M059J (cell line): ENCODE measurements around the gene RBM33. TPM values are rescaled to one million over a fixed set of nuclear protein-coding genes. Genes with fewer than 3 reads are reported as not detected.
"Not testable (repeated sequence)": the region's sequence is repeated elsewhere in the genome, so short reads cannot be mapped to it uniquely, and the experiment has no call there.

Experiments
- DNase-seq: peaks from one replicate; pipeline ENCODE4 v3.0.0-alpha.2; 2012; ENCODE audit warnings: low read depth
- total RNA-seq: library from RNA; depleted of rRNA; stranded (reverse); fragments of >200 nt; shearing (Covaris generic); gene quantifications from 2 replicates; pipeline ENCODE4 v1.2.3, GENCODE V29; 2014

RBM33 gene
- total RNA-seq, 1 experiment from 2014 or later: 15.5 TPM

DNA sequence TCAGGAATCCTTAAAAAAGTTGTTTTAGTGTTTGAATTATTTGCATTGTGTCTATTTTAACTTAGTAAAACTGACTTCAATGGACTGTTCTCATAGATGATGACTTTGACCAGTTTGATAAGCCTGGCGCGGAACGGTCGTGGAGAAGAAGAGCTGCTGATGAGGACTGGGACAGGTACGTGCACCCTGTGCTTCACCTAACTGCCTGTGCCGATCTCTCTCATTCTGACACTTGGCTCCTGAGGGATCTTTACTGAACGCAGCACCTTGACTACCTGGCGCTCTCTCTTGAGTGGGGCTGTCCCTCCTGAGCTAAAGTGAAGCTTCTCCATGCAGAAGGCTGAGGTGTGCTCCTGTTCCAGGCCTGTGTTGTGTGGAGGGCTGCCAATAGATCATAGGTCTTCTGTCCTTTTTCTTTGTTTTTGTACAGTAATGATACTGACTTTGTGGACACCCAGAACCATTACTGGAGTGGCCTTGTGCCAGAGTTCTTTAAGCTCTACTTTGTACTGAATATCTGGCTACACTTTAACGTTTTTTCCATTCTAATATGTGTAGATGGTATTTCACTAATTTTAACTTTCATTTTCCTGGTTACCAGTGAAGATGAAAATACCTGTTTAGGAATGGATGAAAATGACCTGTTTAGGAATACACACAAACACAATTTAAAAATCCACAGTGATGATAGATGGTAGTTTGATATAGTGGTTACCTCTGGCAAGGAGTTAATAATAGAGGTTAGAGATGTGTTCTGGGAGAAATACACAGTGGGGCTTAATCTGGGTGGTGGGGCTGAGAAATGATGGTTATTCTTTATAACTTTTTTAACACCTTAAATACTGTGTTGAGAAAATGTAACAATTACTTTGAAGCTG is 20.9 kb downstream of the RBM33 start:
- peak; percentile 39 for DNase-seq

DNA sequence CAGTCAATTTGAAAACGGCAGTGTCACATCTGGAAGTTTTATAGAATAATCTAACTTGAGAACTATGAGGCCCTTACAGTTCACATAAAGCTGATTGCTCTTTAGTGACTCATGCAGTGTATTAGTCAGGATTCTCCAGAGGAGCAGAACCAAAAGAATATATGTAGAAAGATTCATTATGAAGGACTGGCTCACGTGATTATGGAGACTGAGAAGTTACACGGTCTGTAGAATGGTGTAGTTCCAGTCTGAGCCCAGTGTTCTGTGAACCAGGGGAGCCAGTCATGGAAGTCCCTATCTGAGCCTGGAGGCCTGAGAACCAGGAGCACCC is 21.5 kb downstream of the RBM33 start:
- DNase-seq: peak; percentile 87

GRCh38 chr7:155667241-155667829 is 22.9 kb downstream of the RBM33 start:
- DNase-seq: peak; percentile 15

- no peak for DNase-seq
These were observed 25.4 kb downstream of the RBM33 start for GRCh38 chr7:155669717-155670505.

- DNase-seq: no peak
These were observed 26.1 kb downstream of the RBM33 start for GRCh38 chr7:155670521-155670920.

- DNase-seq: no peak
These were observed 30.1 kb downstream of the RBM33 start for GRCh38 chr7:155674556-155674955.

DNA sequence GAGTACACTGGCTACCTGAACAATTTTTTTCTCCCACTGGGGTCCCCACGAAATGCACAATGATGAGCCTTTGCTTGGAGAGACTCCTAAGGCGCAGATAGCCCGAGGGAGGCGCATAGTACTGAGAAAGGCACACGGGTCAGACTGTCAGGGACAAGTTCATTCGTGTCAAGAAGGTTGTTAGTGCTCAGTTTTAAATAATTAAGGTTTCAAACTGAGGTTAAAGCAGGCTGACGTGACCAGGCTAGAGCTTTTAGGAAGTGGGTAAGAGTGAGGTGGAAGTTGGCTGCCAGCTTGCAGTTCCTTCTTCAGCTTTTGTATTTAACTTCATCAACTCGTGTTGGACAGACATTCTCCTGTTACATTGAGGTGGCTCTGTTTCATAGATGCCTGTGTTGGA is 31.6 kb downstream of the RBM33 start:
- DNase-seq: no peak

- DNase-seq: no peak
These were observed 33.2 kb downstream of the RBM33 start for GRCh38 chr7:155677688-155678087.

DNA sequence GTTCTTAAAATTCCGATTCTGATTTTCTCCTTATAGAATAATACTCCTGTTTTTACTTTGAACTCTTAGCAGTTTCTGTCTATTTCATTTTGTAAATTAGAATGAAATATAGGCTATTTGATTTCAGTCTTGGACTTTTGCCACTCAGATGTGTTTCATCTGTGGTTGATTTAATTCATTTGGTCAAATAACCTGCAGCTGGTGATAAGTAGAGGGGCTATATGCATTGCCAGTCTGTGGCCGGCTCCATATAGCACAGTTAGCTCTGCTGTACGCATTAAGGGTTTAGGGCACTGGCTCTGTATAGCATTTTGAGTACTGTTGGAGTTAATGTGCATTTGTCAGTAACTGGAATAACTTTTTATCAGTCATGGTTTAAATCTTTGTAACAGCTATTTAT is 35.7 kb downstream of the RBM33 start:
- DNase-seq: no peak

- no peak for DNase-seq
These were observed 36.4 kb downstream of the RBM33 start for GRCh38 chr7:155680864-155681263.

DNA sequence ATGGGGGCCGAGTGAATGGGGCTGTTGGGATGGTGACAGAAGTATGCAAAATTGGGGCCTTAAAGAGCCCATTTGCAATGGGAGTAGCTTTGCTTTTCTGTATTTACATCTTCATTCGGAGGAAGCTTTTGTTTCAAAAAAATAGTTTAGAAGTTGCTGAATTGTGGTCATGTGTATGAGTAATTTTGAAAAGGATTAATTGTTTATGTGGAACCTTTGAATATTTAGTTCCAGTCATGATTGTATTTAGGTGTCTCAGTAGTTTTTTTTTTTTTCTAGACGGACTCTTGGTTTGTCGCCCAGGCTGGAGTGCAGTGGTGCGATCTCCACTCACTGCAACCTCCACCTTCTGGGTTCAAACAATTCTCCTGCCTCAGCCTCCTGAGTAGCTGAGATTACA is 37.2 kb downstream of the RBM33 start:
- DNase-seq: no peak

- no peak for DNase-seq
These were observed 38.0 kb downstream of the RBM33 start for GRCh38 chr7:155682484-155682883.

DNA sequence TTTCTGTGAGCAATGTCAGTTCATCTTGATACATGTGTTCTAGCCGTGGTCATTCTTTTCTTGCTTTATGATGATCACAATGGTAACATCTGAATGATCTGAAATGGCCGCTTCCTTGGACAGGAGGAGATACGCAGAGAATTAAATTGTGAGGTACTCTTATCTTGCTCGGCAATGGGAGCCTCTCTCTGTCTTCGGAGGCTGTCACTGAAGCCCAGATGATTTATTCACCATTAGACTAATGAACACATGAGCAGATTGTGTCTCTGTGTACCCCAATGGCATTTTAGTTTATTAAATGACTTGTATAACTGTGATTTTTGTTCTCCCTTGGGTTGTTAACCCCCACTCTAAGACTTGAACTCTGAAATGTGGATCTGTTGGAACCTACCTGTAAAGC is 38.6 kb downstream of the RBM33 start:
- no peak for DNase-seq

DNA sequence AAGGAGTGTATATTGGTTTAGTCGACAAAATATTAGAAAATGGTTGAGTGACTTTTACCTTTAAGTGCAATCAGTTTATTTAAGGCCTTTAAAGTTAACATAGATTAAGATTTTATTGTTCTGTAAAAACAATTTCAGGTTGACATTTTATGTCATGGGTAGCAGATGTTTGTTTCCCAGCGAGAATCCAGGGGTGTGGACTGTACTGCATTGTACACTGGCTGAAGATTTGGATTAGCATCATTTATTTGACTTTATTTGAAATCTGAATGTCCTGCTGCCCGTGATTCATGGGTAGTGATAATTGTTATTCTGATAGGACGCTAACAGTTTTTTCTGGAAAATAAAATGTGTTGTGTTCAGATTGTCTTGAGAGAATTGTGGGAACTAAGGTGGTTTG is 39.3 kb downstream of the RBM33 start:
- no peak for DNase-seq

DNA sequence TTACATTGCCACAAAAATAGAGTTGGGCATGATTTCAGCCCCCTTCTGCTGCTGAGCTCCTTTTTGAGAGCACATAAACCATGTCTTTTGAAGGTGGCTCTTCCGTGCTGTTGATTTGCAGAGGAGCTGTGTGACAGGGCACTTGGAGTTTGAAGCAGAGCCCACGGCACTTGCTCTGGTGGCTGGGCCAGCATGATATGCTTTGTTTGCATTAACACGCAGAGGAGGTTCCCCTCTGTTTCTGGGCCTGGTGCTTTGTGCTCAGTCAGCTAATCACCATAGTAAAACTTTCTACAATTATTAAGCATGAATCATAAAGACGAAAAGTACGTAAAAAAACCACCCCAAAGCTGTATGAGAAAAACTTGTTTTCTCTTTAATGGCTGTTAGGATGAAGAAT is 40.1 kb downstream of the RBM33 start:
- no peak for DNase-seq

- no peak for DNase-seq
These were observed 40.8 kb downstream of the RBM33 start for GRCh38 chr7:155685070-155685790.

DNA sequence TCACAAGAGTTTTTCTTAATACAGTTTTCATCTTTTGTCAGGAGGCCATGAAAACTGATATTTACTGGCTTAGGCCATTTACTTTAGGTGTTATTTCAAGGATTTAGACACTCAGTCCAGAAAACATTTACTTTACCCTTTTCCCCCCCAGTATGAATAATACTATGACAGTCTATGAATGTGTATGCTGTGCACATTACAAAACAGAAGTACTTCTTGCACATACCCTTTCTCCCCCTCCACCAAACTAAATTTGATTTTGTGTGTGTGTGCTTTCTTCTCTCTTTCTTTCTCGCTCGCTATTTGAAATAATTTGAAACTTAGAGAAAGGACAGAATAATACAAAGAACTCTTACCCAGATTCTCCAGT is 41.3 kb downstream of the RBM33 start:
- no peak for DNase-seq

DNA sequence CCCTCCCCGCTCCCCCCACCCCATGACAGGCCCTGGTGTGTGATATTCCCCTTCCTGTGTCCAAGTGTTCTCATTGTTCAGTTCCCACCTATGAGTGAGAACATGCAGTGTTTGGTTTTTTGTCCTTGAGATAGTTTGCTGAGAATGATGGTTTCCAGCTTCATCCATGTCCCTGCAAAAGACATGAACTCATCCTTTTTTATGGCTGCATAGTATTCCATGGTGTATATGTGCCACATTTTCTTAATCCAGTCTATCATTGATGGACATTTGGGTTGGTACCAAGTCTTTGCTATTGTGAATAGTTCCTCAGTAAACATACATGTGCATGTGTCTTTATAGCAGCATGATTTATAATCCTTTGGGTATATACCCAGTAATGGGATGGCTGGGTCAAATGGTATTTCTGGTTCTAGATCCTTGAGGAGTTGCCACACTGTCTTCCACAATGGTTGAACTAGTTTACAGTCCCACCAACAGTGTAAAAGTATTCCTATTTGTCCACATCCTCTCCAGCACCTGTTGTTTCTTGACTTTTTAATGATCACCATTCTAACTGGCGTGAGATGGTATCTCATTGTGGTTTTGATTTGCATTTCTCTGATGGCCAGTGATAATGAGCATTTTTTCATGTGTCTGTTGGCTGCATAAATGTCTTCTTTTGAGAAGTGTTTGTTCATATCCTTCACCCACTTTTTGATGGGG is 42.3 kb downstream of the RBM33 start:
- DNase-seq: not testable (repeated sequence)

DNA sequence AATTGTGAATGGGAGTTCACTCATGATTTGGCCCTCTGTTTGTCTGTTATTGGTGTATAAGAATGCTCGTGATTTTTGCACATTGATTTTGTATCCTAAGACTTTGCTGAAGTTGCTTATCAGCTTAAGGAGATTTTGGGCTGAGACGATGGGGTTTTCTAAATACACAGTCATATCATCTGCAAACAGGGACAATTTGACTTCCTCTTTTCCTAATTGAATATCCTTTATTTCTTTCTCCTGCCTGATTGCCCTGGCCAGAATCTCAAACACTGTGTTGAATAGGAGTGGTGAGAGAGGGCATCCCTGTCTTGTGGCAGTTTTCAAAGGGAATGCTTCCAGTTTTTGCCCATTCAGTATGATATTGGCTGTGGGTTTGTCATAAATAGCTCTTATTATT is 43.8 kb downstream of the RBM33 start:
- not testable (repeated sequence) for DNase-seq

- DNase-seq: not testable (repeated sequence)
These were observed 46.2 kb downstream of the RBM33 start for GRCh38 chr7:155690655-155691054.

DNA sequence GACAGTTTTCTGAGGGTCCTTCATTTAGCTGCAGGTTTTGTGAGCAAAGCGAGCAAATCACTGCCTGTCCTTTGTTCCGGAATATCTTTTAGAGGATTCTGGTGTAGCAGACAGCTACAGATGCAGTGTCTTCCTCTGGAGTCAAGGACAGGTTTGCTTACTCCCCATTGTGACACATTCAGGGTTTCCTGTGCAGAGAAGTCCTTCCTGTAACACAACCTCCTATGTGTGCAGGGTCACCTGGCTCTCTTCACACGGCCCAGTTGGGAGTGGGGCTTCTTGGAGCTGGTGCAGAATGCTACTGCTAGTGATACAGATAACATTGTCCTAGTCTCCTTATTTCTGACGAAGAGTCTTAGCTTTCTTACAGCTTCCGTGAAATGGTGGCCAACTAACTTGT is 47.9 kb downstream of the RBM33 start:
- DNase-seq: no peak

GRCh38 chr7:155693826-155694225 is 49.4 kb downstream of the RBM33 start:
- no peak for DNase-seq
